Smooth muscle cell (in vitro differentiated cells): ENCODE data around the gene SPHK2. TPM values are rescaled to one million over a fixed set of nuclear protein-coding genes. Genes with fewer than 3 reads are reported as not detected.

Source experiments
- DNase-seq: peaks from one replicate; lab custom pipeline; 2025; ENCODE audit not compliant: unreplicated experiment; lab: John Stamatoyannopoulos, UW
- H2AFZ ChIP-seq: fragments of 200-600 bp; sonication (generic); 2 replicates; pipeline ENCODE4 v1.6.0; 2016; ENCODE audit warnings: antibody characterized with exemption, low read depth, mild to moderate bottlenecking
- H3F3A ChIP-seq: fragments of 200-600 bp; sonication (generic); 2 replicates; pipeline ENCODE4 v1.6.0; 2017; ENCODE audit warnings: antibody characterized with exemption, low read depth
- H3K27ac ChIP-seq: fragments of 200-600 bp; sonication (generic); 2 replicates; pipeline ENCODE4 v1.5.1; 2016; ENCODE audit warnings: low read depth, mild to moderate bottlenecking
- H3K27me3 ChIP-seq: fragments of 200-600 bp; sonication (generic); 2 replicates; pipeline ENCODE4 v1.6.1; 2016; ENCODE audit warnings: low read depth, mild to moderate bottlenecking
- H3K36me3 ChIP-seq: fragments of 200-600 bp; sonication (generic); 2 replicates; pipeline ENCODE4 v1.5.1; 2016; ENCODE audit warnings: low read depth
- H3K4me1 ChIP-seq: fragments of 200-600 bp; sonication (generic); 2 replicates; pipeline ENCODE4 v1.5.1; 2016; ENCODE audit warnings: low read depth
- H3K4me2 ChIP-seq: fragments of 200-600 bp; sonication (generic); 2 replicates; pipeline ENCODE4 v1.6.0; 2016; ENCODE audit warnings: mild to moderate bottlenecking
- H3K4me3 ChIP-seq: fragments of 200-600 bp; sonication (generic); 2 replicates; pipeline ENCODE4 v1.5.1; 2016; ENCODE audit warnings: mild to moderate bottlenecking
- H3K79me2 ChIP-seq: fragments of 200-600 bp; sonication (generic); 2 replicates; pipeline ENCODE4 v1.6.0; 2016; ENCODE audit warnings: low read depth, mild to moderate bottlenecking
- H3K9ac ChIP-seq: fragments of 200-600 bp; sonication (generic); 2 replicates; pipeline ENCODE4 v1.6.0; 2016; ENCODE audit warnings: low read depth
- H3K9me3 ChIP-seq: fragments of 200-600 bp; sonication (generic); replicated peaks from 2 replicates; pipeline ENCODE4 v1.5.1; 2016; ENCODE audit warnings: low read depth
- H4K20me1 ChIP-seq: fragments of 200-600 bp; sonication (generic); 2 replicates; pipeline ENCODE4 v1.6.0; 2016; ENCODE audit warnings: low read depth
- CTCF ChIP-seq: fragments of 200-600 bp; sonication (generic); IDR thresholded peaks from 2 replicates; pipeline ENCODE4 v1.5.1; 2017; ENCODE audit warnings: borderline replicate concordance, mild to moderate bottlenecking, antibody characterized with exemption; ENCODE audit not compliant: insufficient read depth, poor library complexity, severe bottlenecking
- WGBS: methylation state at CpG from one replicate; pipeline ENCODE4 v1.1.7; 2016; ENCODE audit warnings: low lambda C conversion rate; 5-methylcytosine and 5-hydroxymethylcytosine counted together
- polyA plus RNA-seq: library from polyadenylated mRNA; unstranded; fragments of >200 nt; fragmentation: Nextera tagmentation; extraction: Ambion mirVana; gene quantifications from 2 replicates; pipeline ENCODE4 v1.2.1, GENCODE V29; 2016
- total RNA-seq: library from RNA; depleted of rRNA; stranded (reverse); fragments of >200 nt; gene quantifications from 2 replicates; pipeline ENCODE4 v1.2.3, GENCODE V29; 2014

SPHK2 gene
- total and polyA plus RNA-seq, 2 experiments from 2014 or later: 8.2 to 9.3 TPM

- Histone ChIP-seq H3K4me3 (no peak overlapping the region), H4K20me1 (no peaks in the 10 kb centered on the region), H3K36me3 (no peaks in the 10 kb centered on the region), H3K79me2 (no peaks in the 10 kb centered on the region), H3K4me2 (no peak overlapping the region), H3K27me3 (no peaks in the 10 kb centered on the region), H3K9me3 (no peaks in the 10 kb centered on the region), H3K27ac (no peak overlapping the region), H3K9ac (no peak overlapping the region), H3F3A (no peaks in the 10 kb centered on the region), H2AFZ (no peak overlapping the region), H3K4me1 (no peaks in the 10 kb centered on the region)
- WGBS: 84% methylated on average over 2 of the region's 2 CpGs
- DNase-seq: no peak
- TF ChIP-seq CTCF: no peak
Observed at GRCh38 chr19:48582168-48582567, 37.1 kb upstream of the SPHK2 start.

DNA sequence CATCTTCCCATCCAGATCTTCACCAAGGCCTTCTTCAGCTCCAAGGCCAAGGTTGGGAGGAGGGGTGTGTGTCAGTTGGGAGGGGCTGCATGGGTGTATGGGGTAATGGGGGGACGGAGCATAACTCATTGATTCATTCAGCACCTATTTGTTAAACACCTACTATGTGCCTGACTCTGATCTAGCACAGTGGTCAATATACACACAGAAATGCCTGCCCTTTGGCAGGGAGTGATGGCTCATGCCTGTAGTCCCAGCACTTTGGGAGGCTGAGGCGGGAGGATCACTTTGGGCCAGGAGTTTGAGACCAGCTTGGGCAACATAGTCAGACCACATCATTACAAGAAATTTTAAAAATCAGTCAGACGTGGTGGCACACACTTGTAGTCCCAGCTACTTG is 31.9 kb upstream of the SPHK2 start:
- Histone ChIP-seq H2AFZ (no peak overlapping the region), H3K4me3 (no peak overlapping the region), H3K4me2 (no peak overlapping the region), H3K27ac (no peak overlapping the region), H3K9ac (no peak overlapping the region), H4K20me1 (no peaks in the 10 kb centered on the region), H3K79me2 (no peaks in the 10 kb centered on the region), H3K27me3 (no peaks in the 10 kb centered on the region), H3F3A (no peaks in the 10 kb centered on the region), H3K4me1 (no peaks in the 10 kb centered on the region), H3K36me3 (no peaks in the 10 kb centered on the region), H3K9me3 (no peaks in the 10 kb centered on the region)
- DNase-seq: no peak
- TF ChIP-seq CTCF: no peak
- WGBS: 100% methylated on average over 3 of the region's 3 CpGs

DNA sequence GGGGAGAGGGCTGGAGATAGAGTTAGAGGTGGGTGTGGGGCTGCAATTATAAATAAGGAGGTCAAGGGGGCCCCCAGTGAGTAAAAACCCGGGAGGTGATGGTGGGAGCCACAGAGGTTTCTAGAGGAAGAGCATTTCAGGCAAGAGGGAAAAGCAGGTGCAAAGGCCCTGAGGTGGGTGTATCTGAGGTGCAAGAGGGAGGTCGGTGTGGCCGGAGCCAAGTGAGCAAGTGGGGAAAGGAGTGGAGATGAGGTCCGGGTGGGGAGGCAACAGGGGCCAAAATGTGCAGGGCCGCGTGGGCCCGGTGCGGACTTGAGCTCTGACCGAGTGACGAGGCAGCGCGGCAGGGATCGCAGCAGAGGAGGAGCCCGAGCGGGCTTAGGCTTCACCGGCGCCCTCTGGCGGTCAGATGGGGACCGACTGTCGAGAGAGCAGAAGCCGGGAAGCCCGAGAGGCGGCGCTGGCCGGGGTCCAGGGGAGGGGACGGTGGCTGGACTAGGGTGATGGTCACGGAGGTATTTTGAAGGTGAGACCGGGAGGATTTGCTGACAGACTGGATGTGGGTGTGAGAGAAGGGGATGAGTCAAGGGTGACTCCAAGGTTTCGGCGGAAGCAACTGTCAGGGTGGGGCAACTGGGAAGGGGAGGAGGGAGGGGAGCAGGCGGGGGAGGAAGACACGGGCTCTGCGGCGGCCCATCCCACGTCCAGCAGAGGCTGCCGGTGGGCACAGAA is 30.5 kb upstream of the SPHK2 start:
- H3K9ac ChIP-seq: no peak overlapping the region
- H3K9me3 ChIP-seq: no peaks in the 10 kb centered on the region
- 5% methylated on average over 33 of the region's 36 CpGs for WGBS
- H3K4me1 ChIP-seq: no peaks in the 10 kb centered on the region
- peak; percentile 66 for DNase-seq
- no peak overlapping the region for H3K27ac ChIP-seq
- H3F3A ChIP-seq: no peaks in the 10 kb centered on the region
- no peaks in the 10 kb centered on the region for H4K20me1 ChIP-seq
- no peaks in the 10 kb centered on the region for H3K79me2 ChIP-seq
- H3K36me3 ChIP-seq: no peaks in the 10 kb centered on the region
- peak overlapping the region; percentile 61 for H3K4me2 ChIP-seq
- H2AFZ ChIP-seq: no peak overlapping the region
- TF ChIP-seq CTCF: peak; percentile 98
- H3K27me3 ChIP-seq: no peaks in the 10 kb centered on the region
- peak overlapping the region; percentile 43 for H3K4me3 ChIP-seq

DNA sequence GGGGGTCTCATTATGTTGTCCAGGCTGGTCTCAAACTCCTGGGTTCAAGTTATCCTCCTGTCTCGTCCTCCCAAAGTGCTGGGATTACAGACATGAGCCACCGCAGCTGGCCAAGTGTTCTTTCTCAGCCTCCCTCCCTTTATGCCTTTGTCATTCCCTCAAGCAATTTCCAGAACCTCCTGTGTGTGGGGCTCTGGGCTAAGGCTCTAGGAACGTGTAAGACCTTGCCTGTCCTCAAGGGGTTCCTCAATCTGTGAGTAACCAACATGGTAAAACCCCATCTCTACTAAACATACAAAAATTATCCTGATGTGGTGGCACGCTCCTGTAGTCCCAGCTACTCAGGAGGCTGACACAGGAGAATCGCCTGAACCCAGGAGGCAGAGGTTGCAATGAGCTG is 28.3 kb upstream of the SPHK2 start:
- no peaks in the 10 kb centered on the region for H3K27me3 ChIP-seq
- DNase-seq: no peak
- no peaks in the 10 kb centered on the region for H3K4me1 ChIP-seq
- H3K4me2 ChIP-seq: no peak overlapping the region
- no peaks in the 10 kb centered on the region for H4K20me1 ChIP-seq
- 75% methylated on average over 5 of the region's 5 CpGs for WGBS
- H3F3A ChIP-seq: no peaks in the 10 kb centered on the region
- no peak overlapping the region for H3K27ac ChIP-seq
- H2AFZ ChIP-seq: no peak overlapping the region
- no peaks in the 10 kb centered on the region for H3K79me2 ChIP-seq
- no peak overlapping the region for H3K9ac ChIP-seq
- no peak for TF ChIP-seq CTCF
- H3K9me3 ChIP-seq: no peaks in the 10 kb centered on the region
- no peak overlapping the region for H3K4me3 ChIP-seq
- H3K36me3 ChIP-seq: no peaks in the 10 kb centered on the region
